Astrocyte (in vitro differentiated cells and primary cell): ENCODE results near the gene ASPHD1. TPM values are rescaled to one million over a fixed set of nuclear protein-coding genes. Genes with fewer than 3 reads are reported as not detected.

Source experiments
- DNase-seq: peaks from one replicate; pipeline ENCODE4 v3.0.0-alpha.2; 2010; ENCODE audit warnings: low read depth
- FAIRE-seq: peaks from 2 replicates; lab custom pipeline; 2011; peaks lifted over from hg19 to GRCh38; lab: Jason Lieb, UNC
- H2AFZ ChIP-seq: 2 replicates; pipeline ENCODE4 v1.6.0; 2012; ENCODE audit warnings: low read depth, low read length, inconsistent platforms
- H3K27ac ChIP-seq: 2 replicates; pipeline ENCODE4 v1.5.1; 2011; ENCODE audit warnings: low read depth, low read length, inconsistent platforms
- H3K27me3 ChIP-seq: 2 replicates; pipeline ENCODE4 v1.6.0; 2011; ENCODE audit warnings: low read length, inconsistent platforms; ENCODE audit not compliant: insufficient read depth
- H3K36me3 ChIP-seq: 2 replicates; pipeline ENCODE4 v1.5.1; 2011; ENCODE audit warnings: low read length, inconsistent platforms; ENCODE audit not compliant: insufficient read depth
- H3K4me1 ChIP-seq: 2 replicates; pipeline ENCODE4 v1.5.1; 2011; ENCODE audit warnings: low read length, inconsistent platforms; ENCODE audit not compliant: insufficient read depth
- H3K4me2 ChIP-seq: 2 replicates; pipeline ENCODE4 v1.6.0; 2012; ENCODE audit warnings: low read length, inconsistent platforms
- H3K4me3 ChIP-seq: 2 replicates; pipeline ENCODE4 v1.5.1; 2011; ENCODE audit warnings: low read depth, mild to moderate bottlenecking, low read length, inconsistent platforms; ENCODE audit not compliant: insufficient read depth
- H3K79me2 ChIP-seq: 2 replicates; pipeline ENCODE4 v1.6.0; 2012; ENCODE audit warnings: mild to moderate bottlenecking, low read length, inconsistent platforms; ENCODE audit not compliant: insufficient read depth
- H3K9ac ChIP-seq: 2 replicates; pipeline ENCODE4 v1.6.0; 2012; ENCODE audit warnings: mild to moderate bottlenecking, low read length, inconsistent platforms
- H3K9me3 ChIP-seq: 2 replicates; pipeline ENCODE4 v1.5.1; 2012; ENCODE audit warnings: low read depth, mild to moderate bottlenecking, low read length, inconsistent platforms; ENCODE audit not compliant: insufficient read depth
- H4K20me1 ChIP-seq: 2 replicates; pipeline ENCODE4 v1.6.0; 2012; ENCODE audit warnings: low read length, inconsistent platforms; ENCODE audit not compliant: insufficient read depth
- H3K27ac Mint-ChIP-seq: one replicate; pipeline ENCODE4 v1.8.0; 2021; ENCODE audit warnings: mild to moderate bottlenecking, mixed read lengths; ENCODE audit not compliant: unreplicated experiment
- H3K27me3 Mint-ChIP-seq: one replicate; pipeline ENCODE4 v1.8.0; 2021; ENCODE audit warnings: low read depth, mixed read lengths; ENCODE audit not compliant: unreplicated experiment
- H3K36me3 Mint-ChIP-seq: one replicate; pipeline ENCODE4 v1.8.0; 2021; ENCODE audit warnings: low read depth, mixed read lengths; ENCODE audit not compliant: unreplicated experiment
- H3K4me1 Mint-ChIP-seq: one replicate; pipeline ENCODE4 v1.8.0; 2021; ENCODE audit warnings: low read depth, mixed read lengths; ENCODE audit not compliant: unreplicated experiment
- H3K4me3 Mint-ChIP-seq: one replicate; pipeline ENCODE4 v1.8.0; 2021; ENCODE audit warnings: mild to moderate bottlenecking, moderate library complexity, mixed read lengths; ENCODE audit not compliant: unreplicated experiment
- H3K9me3 Mint-ChIP-seq: one replicate; pipeline ENCODE4 v1.8.0; 2021; ENCODE audit warnings: mild to moderate bottlenecking, mixed read lengths; ENCODE audit not compliant: unreplicated experiment
- EZH2 ChIP-seq: IDR thresholded peaks from 2 replicates; pipeline ENCODE4 v1.6.1; 2012; ENCODE audit warnings: mild to moderate bottlenecking, low read length, inconsistent platforms; ENCODE audit not compliant: insufficient read depth
- total RNA-seq: library from RNA; stranded (reverse); gene quantifications from 2 replicates; pipeline ENCODE4 v1.2.1, GENCODE V29; 2021
- TF ChIP-seq, protein P1 (sequence below): IDR thresholded peaks from 2 replicates; pipeline ENCODE4 v1.5.1; 2011; ENCODE audit warnings: low read depth, mild to moderate bottlenecking, inconsistent platforms, low read length, moderate library complexity; ENCODE audit not compliant: insufficient read depth

ASPHD1 gene
- total RNA-seq, 1 donor from 2014 or later = 43.3 TPM

DNA sequence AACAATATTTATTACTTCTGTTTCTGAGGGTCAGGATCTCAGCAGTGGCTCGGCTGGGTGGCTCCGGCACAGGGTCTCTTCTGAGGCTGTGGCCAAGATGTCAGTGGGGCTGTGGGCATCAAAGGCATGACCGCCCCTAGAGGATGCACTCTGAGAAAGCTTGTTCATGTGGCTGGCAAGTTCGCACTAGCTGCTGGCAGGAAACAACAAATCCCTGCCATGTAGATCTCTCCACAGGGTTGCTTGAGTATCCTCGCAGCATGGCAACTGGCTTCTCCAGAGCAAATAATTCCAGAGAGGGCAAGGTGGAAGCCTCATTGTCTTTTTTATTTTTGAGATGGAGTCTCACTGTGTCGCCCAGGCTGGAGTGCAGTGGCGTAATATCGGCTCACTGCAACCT lies 13.2 kb downstream of the ASPHD1 start:
- Histone ChIP-seq H2AFZ (no peak overlapping the region), H3K36me3 (no peaks in the 10 kb centered on the region), H3K4me1 (peaks cover 5% of the 10 kb centered on the region), H3K27ac (no peak overlapping the region), H3K9me3 (no peaks in the 10 kb centered on the region), H4K20me1 (no peaks in the 10 kb centered on the region), H3K4me2 (no peak overlapping the region), H3K27me3 (no peaks in the 10 kb centered on the region), H3K4me3 (no peak overlapping the region), H3K79me2 (no peaks in the 10 kb centered on the region), H3K9ac (no peak overlapping the region)
- TF ChIP-seq, protein P1, sequence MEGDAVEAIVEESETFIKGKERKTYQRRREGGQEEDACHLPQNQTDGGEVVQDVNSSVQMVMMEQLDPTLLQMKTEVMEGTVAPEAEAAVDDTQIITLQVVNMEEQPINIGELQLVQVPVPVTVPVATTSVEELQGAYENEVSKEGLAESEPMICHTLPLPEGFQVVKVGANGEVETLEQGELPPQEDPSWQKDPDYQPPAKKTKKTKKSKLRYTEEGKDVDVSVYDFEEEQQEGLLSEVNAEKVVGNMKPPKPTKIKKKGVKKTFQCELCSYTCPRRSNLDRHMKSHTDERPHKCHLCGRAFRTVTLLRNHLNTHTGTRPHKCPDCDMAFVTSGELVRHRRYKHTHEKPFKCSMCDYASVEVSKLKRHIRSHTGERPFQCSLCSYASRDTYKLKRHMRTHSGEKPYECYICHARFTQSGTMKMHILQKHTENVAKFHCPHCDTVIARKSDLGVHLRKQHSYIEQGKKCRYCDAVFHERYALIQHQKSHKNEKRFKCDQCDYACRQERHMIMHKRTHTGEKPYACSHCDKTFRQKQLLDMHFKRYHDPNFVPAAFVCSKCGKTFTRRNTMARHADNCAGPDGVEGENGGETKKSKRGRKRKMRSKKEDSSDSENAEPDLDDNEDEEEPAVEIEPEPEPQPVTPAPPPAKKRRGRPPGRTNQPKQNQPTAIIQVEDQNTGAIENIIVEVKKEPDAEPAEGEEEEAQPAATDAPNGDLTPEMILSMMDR = no peak
- no peak for TF ChIP-seq EZH2
- Mint-ChIP-seq H3K9me3 (no peaks in the 10 kb centered on the region), H3K4me1 (no peaks in the 10 kb centered on the region), H3K27ac (no peak overlapping the region), H3K27me3 (no peaks in the 10 kb centered on the region), H3K36me3 (peaks cover 20% of the 10 kb centered on the region), H3K4me3 (no peak overlapping the region)
- no peak for FAIRE-seq
- DNase-seq = no peak

DNA sequence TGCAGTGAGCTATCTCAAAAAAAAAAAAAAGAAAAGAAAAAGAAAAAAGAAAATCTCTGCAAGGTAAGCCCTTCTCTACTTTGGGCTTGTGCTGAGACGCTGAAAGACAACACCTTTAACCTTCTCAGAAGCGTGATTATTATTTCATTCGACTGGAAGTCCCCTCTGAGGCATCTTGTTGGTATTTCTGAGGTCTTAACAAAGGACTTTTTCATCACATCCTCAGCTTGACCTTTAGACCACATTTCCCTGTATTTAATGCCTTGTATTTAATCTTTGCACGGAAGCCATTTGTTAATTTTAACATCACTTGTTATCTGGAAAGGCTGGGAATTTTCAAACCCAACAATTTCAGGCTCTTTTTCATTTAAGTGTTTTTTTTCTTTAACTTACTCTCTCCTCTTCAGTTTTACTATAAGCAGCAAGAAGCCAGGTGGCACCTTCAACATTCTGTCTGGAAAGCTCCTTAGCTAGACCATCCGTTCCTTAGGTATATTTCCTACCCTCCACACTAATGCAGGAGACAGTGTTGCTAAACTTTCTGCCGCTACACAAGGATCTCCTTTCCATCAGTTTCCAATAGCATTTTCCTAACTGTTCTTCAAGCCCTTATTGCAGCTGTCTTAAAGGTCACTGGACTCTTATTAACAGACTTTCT lies 15.4 kb downstream of the ASPHD1 start:
- no peaks in the 10 kb centered on the region for H3K4me1 Mint-ChIP-seq
- TF ChIP-seq, protein P1 = no peak
- Histone ChIP-seq H3K36me3 (peaks cover 7% of the 10 kb centered on the region), H3K4me1 (peaks cover 5% of the 10 kb centered on the region), H3K27ac (peak overlapping the region; percentile 21), H3K79me2 (no peaks in the 10 kb centered on the region), H4K20me1 (no peaks in the 10 kb centered on the region), H3K9me3 (no peaks in the 10 kb centered on the region), H3K9ac (peak overlapping the region; percentile 6), H3K4me2 (peak overlapping the region; percentile 21), H3K27me3 (no peaks in the 10 kb centered on the region), H3K4me3 (no peak overlapping the region), H2AFZ (no peak overlapping the region)
- no peak overlapping the region for H3K4me3 Mint-ChIP-seq
- H3K27ac Mint-ChIP-seq = no peak overlapping the region
- peaks cover 20% of the 10 kb centered on the region for H3K36me3 Mint-ChIP-seq
- H3K27me3 Mint-ChIP-seq = no peaks in the 10 kb centered on the region
- FAIRE-seq (no peak), DNase-seq (peak; percentile 76)
- H3K9me3 Mint-ChIP-seq = no peaks in the 10 kb centered on the region

DNA sequence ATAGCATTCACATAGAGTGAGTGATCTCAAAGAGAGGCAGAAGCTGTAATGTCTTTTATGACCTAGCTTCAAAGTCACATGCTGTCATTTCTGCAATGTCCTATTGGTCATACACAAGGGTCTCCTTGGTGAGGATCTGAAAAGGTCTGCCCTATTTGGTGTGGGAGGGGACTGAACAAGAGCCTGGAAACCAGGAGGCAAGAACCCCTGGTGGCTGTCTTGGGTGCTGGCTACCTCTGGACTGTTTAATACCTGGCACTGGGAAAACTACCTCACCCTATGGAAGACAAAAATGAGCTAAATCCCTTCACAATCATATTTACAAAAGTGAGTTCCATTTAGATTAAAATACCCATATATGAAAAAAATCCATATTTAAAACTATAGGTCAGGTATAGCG lies 16.7 kb downstream of the ASPHD1 start:
- FAIRE-seq = no peak

More for the DNA sequence above, 16.7 kb downstream of the ASPHD1 start:
- H2AFZ ChIP-seq = no peak overlapping the region
- H3K27me3 Mint-ChIP-seq = no peaks in the 10 kb centered on the region
- H3K4me1 Mint-ChIP-seq = no peaks in the 10 kb centered on the region
- H3K9me3 Mint-ChIP-seq = no peaks in the 10 kb centered on the region
- no peaks in the 10 kb centered on the region for H3K9me3 ChIP-seq
- H3K27ac Mint-ChIP-seq = no peak overlapping the region
- DNase-seq = no peak
- H3K9ac ChIP-seq = no peak overlapping the region
- H4K20me1 ChIP-seq = peaks cover 5% of the 10 kb centered on the region
- no peaks in the 10 kb centered on the region for H3K79me2 ChIP-seq
- H3K4me2 ChIP-seq = no peak overlapping the region
- TF ChIP-seq EZH2 = no peak
- TF ChIP-seq, protein P1 = no peak
- H3K4me3 ChIP-seq = no peak overlapping the region
- H3K4me1 ChIP-seq = peaks cover 5% of the 10 kb centered on the region
- H3K36me3 ChIP-seq = peaks cover 13% of the 10 kb centered on the region
- no peaks in the 10 kb centered on the region for H3K27me3 ChIP-seq
- H3K4me3 Mint-ChIP-seq = no peak overlapping the region
- H3K36me3 Mint-ChIP-seq = peaks cover 23% of the 10 kb centered on the region
- no peak overlapping the region for H3K27ac ChIP-seq
